Measurements from ENCODE around the gene APOBR.
A peak's percentile ranks its signal among the peaks of the same experiment; 100 is the strongest.
"Not testable (repeated sequence)": the region's sequence is repeated elsewhere in the genome, so short reads cannot be mapped to it uniquely, and the experiment has no call there.

Gene APOBR

DNA sequence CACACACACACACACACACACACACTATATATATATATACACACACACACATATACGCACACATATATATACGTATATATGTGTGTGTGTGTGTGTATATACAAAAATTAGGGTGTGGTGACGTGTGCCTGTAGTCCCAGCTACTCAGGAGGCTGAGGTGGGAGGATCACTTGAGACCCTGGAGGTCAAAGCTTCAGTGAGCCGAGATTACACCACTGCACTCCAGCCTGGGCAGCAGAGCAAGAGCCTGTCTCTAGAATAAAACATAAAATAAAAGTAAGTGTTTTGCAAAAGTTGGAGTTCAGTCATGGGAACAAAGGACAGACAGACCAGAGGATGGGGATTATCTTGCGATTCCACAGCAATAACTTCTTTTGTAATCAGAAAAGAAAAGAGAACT, 33.5 kb downstream of the APOBR start:
- DNase-seq, result no peak

DNA sequence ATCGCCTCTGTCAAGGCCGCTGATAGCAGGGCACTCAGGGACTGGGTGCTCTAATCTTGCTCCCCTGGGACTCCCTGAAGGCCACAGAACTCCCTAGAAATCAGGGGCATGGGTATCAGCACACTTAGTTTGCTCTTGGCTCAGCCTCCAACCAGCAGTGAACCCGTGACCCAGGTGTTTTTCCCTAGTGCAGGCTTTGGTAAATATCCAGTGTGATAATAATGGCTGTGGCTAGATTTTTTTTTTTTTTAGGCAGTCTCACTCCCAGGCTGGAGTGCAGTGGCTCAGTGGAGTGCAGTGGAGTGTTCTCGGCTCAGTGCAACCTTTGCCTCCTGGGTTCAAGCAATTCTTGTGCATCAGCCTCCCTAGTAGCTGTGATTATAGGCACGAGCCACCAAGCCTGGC, 34.0 kb downstream of the APOBR start:
- DNase-seq, result no peak

DNA sequence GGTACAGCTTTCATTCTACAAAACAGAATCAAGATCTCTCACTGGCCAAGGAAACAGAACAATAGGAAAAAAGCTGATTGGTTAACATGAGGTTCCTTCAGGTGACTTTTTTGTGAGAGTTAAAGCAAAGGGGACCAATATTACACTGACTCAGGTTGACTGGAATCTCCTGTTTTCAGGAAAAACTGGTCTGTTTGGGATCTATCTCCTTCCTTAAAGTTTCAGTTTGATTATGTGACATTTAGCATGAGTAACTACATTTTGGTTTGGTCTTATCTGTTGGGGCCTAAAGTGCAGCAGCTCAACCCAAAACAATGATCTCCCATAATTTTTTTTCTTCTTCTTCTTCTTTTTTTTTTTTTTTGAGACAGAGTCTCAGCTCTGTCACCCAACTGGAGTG, 34.7 kb downstream of the APOBR start:
- no peak for DNase-seq

- DNase-seq, result no peak
These were observed 37.6 kb downstream of the APOBR start for GRCh38 chr16:28531777-28532744.

DNA sequence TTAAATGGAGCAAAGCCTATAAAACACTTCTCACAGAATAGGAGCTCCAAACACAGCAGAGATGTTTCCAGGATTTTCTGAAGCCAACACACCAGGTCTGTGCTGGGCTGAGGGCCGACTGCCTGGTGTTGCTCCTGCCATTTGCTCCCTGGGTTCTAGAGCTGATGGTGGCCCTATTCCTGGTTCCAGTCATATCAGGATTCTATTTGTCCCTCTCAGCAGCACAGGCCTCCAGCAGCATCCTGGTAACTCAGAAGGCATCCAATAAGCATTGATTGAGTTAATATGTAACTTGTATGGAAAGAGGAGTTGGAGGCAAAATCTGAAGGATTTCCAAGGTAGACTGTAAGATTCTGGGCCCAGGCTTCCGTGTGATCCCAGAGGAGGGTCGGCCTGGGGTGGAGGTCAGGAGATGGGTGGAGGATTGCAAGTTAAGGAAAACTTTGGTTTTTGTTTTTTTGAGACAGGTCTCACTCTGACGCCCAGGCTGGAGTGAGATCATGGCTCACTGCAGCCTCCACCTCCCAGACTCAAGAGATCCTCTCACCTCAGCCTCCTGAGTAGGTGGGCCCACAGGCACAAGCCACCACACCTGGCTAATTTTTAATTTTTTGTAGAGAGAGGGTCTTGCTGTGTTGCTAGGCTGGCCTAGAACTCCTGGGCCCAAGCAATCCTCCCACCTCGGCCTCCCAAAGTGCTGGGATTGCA, 38.7 kb downstream of the APOBR start:
- DNase-seq, result no peak

DNA sequence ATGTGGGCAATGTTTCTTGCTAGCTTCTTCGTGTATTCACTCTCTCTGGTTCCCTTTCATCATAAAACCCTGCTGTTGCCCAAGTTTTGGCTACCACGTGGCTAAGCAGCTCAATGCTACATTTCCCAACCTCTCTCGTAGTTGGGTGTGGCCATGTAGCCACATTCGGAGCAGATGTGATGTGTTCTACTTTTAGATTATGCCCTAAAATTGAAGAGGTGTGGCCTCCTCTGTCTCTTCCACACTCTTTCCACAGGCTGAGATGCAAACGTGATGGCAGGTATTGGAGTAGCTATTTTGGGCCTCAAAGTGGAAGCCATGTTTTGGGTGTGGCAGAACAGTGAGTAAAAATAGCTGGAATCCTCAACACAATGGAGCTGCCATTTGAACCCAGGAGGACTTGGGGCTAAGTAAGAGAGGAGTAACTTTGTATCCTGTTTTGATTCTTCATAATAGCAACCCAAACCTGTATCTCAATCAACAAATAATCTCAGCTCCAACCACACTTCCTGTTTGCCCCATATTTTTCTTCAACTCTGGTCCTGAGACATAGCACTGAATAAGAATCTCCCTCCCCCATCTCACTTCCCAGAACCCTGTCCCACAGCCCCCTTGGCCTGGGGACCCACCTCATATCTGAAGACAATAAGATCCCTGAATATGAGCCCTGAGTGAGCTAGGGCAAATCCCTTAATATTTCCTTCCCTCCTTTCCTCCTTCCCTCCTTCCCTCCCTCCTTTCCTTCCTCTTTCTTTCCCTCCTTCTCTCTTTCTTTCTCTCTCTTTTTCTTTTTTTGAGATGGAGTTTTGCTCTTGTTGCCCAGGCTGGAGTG, 40.3 kb downstream of the APOBR start:
- DNase-seq, result no peak

DNA sequence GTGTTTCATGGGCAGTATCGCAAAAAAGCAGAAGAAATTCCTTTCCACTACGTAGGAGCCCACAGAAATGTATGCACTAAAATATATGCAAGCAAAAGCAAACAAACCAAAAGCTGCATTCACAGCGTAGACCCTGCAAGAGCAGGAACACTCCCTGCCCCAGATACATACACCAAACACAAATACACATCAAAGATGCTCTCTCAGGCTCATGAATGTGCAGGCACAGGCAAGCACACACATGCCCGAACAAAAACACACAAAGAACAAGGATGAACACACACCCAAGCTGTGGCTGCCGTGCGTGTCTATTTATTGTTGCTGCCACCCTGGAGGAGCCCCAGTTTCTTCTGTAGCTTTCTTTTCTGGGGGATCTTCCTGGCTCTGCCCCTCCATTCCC, 42.6 kb downstream of the APOBR start:
- DNase-seq, result no peak

- DNase-seq, result no peak
These were observed 43.7 kb downstream of the APOBR start for GRCh38 chr16:28537964-28538732.

GRCh38 chr16:28538733-28539596, 44.5 kb downstream of the APOBR start, which contains the start of gene NUPR1:
TSS of gene NUPR1 (minus strand) at chr16:28538974. CDS start at chr16:28538907, 67 bp downstream.
- no peak for DNase-seq

GRCh38 chr16:28540346-28540745, 45.9 kb downstream of the APOBR start:
- DNase-seq, result no peak

DNA sequence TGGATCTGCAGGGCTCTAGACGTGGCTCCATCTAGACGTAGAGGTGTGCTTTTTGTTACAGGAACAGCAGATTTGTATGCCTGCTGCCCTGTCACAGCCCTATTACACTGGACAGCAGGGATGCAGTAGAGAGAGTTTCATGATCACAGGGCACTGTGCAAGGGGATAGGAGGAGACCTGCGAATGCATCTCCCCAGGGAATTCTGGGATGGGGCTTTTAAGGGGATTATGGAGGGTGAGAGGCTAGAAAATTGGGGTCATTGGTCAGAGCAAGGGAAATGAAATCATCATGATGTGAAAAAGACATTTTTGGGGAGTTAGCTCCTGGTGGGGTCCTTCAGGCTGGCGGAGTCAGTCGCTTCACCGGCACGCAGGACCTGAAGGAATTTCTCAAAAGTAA, 48.2 kb downstream of the APOBR start:
- DNase-seq, result no peak

DNA sequence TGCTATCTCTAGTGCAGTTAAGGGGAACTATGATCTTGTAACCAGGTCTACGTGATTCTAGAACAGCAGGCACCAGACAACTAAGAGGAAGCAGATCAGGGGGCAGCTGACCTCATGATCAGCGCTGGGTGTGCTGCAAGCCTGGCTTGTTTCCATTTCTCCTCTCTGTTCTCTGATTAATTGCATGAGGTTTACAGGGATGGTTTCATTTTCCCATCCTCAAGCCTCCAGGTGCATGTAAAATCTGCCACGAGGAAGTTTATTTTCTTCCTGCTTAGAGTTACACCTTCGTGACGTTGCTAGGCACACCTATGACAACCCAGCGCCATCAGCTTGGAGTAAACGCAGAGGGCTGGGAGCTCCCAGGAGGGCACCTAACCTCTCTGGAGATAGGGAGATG, 48.6 kb downstream of the APOBR start:
- DNase-seq, result peak; percentile 10

- DNase-seq, result no peak
These were observed 50.6 kb downstream of the APOBR start for GRCh38 chr16:28544998-28545397.

GRCh38 chr16:28545964-28546363, 51.5 kb downstream of the APOBR start:
- not testable (repeated sequence) for DNase-seq

DNA sequence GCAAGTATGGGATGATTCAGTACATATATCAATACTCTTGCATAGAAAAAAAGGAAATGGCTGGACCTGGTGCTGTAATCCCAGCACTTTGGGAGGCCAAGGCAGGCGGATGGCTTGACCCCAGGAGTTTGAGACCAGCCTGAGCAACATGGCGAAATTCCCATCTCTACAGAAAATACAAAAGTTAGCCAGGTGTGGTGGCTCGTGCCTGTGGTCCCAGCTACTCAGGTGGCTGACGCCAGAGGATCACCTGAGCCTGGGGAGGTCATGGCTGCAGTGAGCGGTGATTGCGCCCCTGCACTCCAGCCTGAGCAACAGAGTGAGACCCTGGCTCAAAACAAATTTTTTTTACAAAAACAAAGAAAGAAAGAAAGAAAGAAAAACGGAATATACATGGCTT, 52.2 kb downstream of the APOBR start:
- no peak for DNase-seq

GRCh38 chr16:28548306-28548802, 53.9 kb downstream of the APOBR start:
- DNase-seq, result no peak
